GM21526 (cell line): ENCODE data around the gene NFAM1.

ENCODE experiments used
- ATAC-seq: cut with Tn5 transposase; IDR thresholded peaks from one replicate; pipeline ENCODE4 v1.9.1; 2021; ENCODE audit warnings: moderate library complexity; ENCODE audit not compliant: unreplicated experiment, low FRiP score

NFAM1 gene

GRCh38 chr22:42387631-42388030 is 44.6 kb downstream of the NFAM1 start:
- ATAC-seq, result no peak

GRCh38 chr22:42385696-42386095 is 46.5 kb downstream of the NFAM1 start:
- no peak for ATAC-seq

GRCh38 chr22:42384506-42384905 is 47.7 kb downstream of the NFAM1 start:
- ATAC-seq, result no peak

GRCh38 chr22:42383851-42384417 is 48.3 kb downstream of the NFAM1 start:
- ATAC-seq, result no peak

GRCh38 chr22:42383287-42383686 is 48.9 kb downstream of the NFAM1 start:
- ATAC-seq, result no peak

- ATAC-seq, result no peak
These were observed 51.2 kb downstream of the NFAM1 start for GRCh38 chr22:42380769-42381551.

GRCh38 chr22:42379966-42380537 is 52.2 kb downstream of the NFAM1 start:
- ATAC-seq, result no peak

GRCh38 chr22:42376711-42377554 is 55.3 kb downstream of the NFAM1 start:
- ATAC-seq, result no peak

- no peak for ATAC-seq
These were observed 56.2 kb downstream of the NFAM1 start for GRCh38 chr22:42375982-42376381.

- no peak for ATAC-seq
These were observed 59.2 kb downstream of the NFAM1 start for GRCh38 chr22:42372976-42373375.

GRCh38 chr22:42371501-42371900 is 60.7 kb downstream of the NFAM1 start:
- no peak for ATAC-seq

GRCh38 chr22:42371099-42371498 is 61.1 kb downstream of the NFAM1 start:
- ATAC-seq, result no peak

- ATAC-seq, result peak; percentile 87
These were observed 62.8 kb downstream of the NFAM1 start for GRCh38 chr22:42369250-42370041.

GRCh38 chr22:42368379-42369249 is 63.6 kb downstream of the NFAM1 start:
- ATAC-seq, result peak; percentile 26

GRCh38 chr22:42367980-42368378 is 64.2 kb downstream of the NFAM1 start:
- no peak for ATAC-seq

- ATAC-seq, result no peak
These were observed 65.2 kb downstream of the NFAM1 start for GRCh38 chr22:42366806-42367581.

GRCh38 chr22:42365942-42366695 is 66.1 kb downstream of the NFAM1 start:
- ATAC-seq, result no peak
